ENCODE data around the gene PDE6C.

PDE6C gene

GRCh38 chr10:93703066-93703465 is 90.7 kb downstream of the PDE6C start:
- DNase-seq (ENCODE audit: extremely low read depth, low read depth), result no peak
- TF ChIP-seq CTCF (IDR thresholded peaks at IDR 0.05; ENCODE audit: low read depth, low read length), result no peak

GRCh38 chr10:93703841-93704240 is 91.5 kb downstream of the PDE6C start:
- no peak for DNase-seq (ENCODE audit: extremely low read depth, low read depth)
- no peak for TF ChIP-seq CTCF (IDR thresholded peaks at IDR 0.05; ENCODE audit: low read depth, low read length)

- TF ChIP-seq CTCF (IDR thresholded peaks at IDR 0.05; ENCODE audit: low read depth, low read length), result no peak
- no peak for DNase-seq (ENCODE audit: extremely low read depth, low read depth)
Measured at GRCh38 chr10:93704451-93704850, 92.1 kb downstream of the PDE6C start.

GRCh38 chr10:93707623-93708022 is 95.3 kb downstream of the PDE6C start:
- no peak for TF ChIP-seq CTCF (IDR thresholded peaks at IDR 0.05; ENCODE audit: low read depth, low read length)
- no peak for DNase-seq (ENCODE audit: extremely low read depth, low read depth)

GRCh38 chr10:93710333-93710909 is 98.1 kb downstream of the PDE6C start:
- no peak for DNase-seq (ENCODE audit: extremely low read depth, low read depth)
- TF ChIP-seq CTCF (IDR thresholded peaks at IDR 0.05; ENCODE audit: low read depth, low read length), result no peak

- DNase-seq (ENCODE audit: extremely low read depth, low read depth), result no peak
- TF ChIP-seq CTCF (IDR thresholded peaks at IDR 0.05; ENCODE audit: low read depth, low read length), result no peak
Measured at GRCh38 chr10:93711891-93712290, 99.6 kb downstream of the PDE6C start.

- TF ChIP-seq CTCF (IDR thresholded peaks at IDR 0.05; ENCODE audit: low read depth, low read length), result no peak
- no peak for DNase-seq (ENCODE audit: extremely low read depth, low read depth)
Measured at GRCh38 chr10:93712593-93712992, 100.3 kb downstream of the PDE6C start.
